ENCODE results near the gene RBP4.
A peak's percentile ranks its signal among the peaks of the same experiment; 100 is the strongest.

Gene RBP4

GRCh38 chr10:93601146-93601773, at the start of gene RBP4:
Gene RBP4, minus strand, starts transcription at chr10:93601235. Its CDS starts 207 bp downstream, at chr10:93601028.
- DNase-seq, result peak in 3 of 51 donors; percentile 6 to 35 (median 11)

GRCh38 chr10:93639791-93640190, 38.8 kb upstream of the RBP4 start:
- DNase-seq, result no peak

GRCh38 chr10:93630625-93631557, 29.9 kb upstream of the RBP4 start:
- DNase-seq, result no peak

GRCh38 chr10:93629647-93630305, 28.7 kb upstream of the RBP4 start:
- no peak for DNase-seq

- DNase-seq, result no peak
Observed at GRCh38 chr10:93628858-93629257, 27.8 kb upstream of the RBP4 start.

- DNase-seq, result no peak
Observed at GRCh38 chr10:93622942-93623341, 21.9 kb upstream of the RBP4 start.

- DNase-seq, result no peak
Observed at GRCh38 chr10:93620925-93621324, 19.9 kb upstream of the RBP4 start.

GRCh38 chr10:93615576-93616235, 14.7 kb upstream of the RBP4 start:
- no peak for DNase-seq

- no peak for DNase-seq
Observed at GRCh38 chr10:93614101-93614825, 13.2 kb upstream of the RBP4 start.

- no peak for DNase-seq
Observed at GRCh38 chr10:93613126-93613525, 12.1 kb upstream of the RBP4 start.

GRCh38 chr10:93612311-93612710, 11.3 kb upstream of the RBP4 start, which contains the start of gene PDE6C:
Gene PDE6C, plus strand, starts transcription at chr10:93612537. Its CDS starts 189 bp downstream, at chr10:93612726.
- DNase-seq, result no peak

- DNase-seq, result no peak
Observed at GRCh38 chr10:93608421-93608820, 7.4 kb upstream of the RBP4 start.

- no peak for DNase-seq
Observed at GRCh38 chr10:93604146-93604545, 3.1 kb upstream of the RBP4 start.

GRCh38 chr10:93603023-93603422, 2.0 kb upstream of the RBP4 start:
- no peak for DNase-seq

GRCh38 chr10:93601774-93602162, 733 bp upstream of the RBP4 start:
- DNase-seq, result no peak

GRCh38 chr10:93600446-93601145, 439 bp downstream of the RBP4 start:
- peak in 4 of 51 donors; percentile 4 to 30 (median 16) for DNase-seq

GRCh38 chr10:93599778-93600177, 1.3 kb downstream of the RBP4 start:
- no peak for DNase-seq

GRCh38 chr10:93599335-93599734, 1.7 kb downstream of the RBP4 start:
- DNase-seq, result no peak

GRCh38 chr10:93598157-93598556, 2.9 kb downstream of the RBP4 start:
- no peak for DNase-seq

- DNase-seq, result no peak
Observed at GRCh38 chr10:93597075-93597599, 3.9 kb downstream of the RBP4 start.

All from hypothalamus (tissue), 51 donors.